DND-41 (cell line): Measurements from ENCODE around the gene RPP25.

Source experiments
- ATAC-seq: fragments of 200-7000 bp; cut with Tn5 transposase; 3 replicates; pipeline ENCODE4 v1.9.1; 2021; ENCODE audit warnings: low read depth; ENCODE audit not compliant: insufficient read depth
- DNase-seq: peaks from one replicate; pipeline ENCODE4 v3.0.0-alpha.2; 2020
- H2AFZ ChIP-seq: 2 replicates; pipeline ENCODE4 v1.6.0; 2012; ENCODE audit warnings: low read depth, low read length
- H3K27ac ChIP-seq: 2 replicates; pipeline ENCODE4 v1.5.1; 2012; ENCODE audit warnings: low read length, inconsistent platforms
- H3K27me3 ChIP-seq: fragments of 200-600 bp; sonication (generic); 2 replicates; pipeline ENCODE4 v1.6.0; 2012; ENCODE audit warnings: low read length, mild to moderate bottlenecking, inconsistent platforms; ENCODE audit not compliant: insufficient read depth, poor library complexity
- H3K36me3 ChIP-seq: 2 replicates; pipeline ENCODE4 v1.5.1; 2012; ENCODE audit warnings: low read length, inconsistent platforms; ENCODE audit not compliant: insufficient read depth
- H3K4me1 ChIP-seq: 2 replicates; pipeline ENCODE4 v1.5.1; 2012; ENCODE audit warnings: mild to moderate bottlenecking, low read length; ENCODE audit not compliant: insufficient read depth
- H3K4me2 ChIP-seq: 2 replicates; pipeline ENCODE4 v1.6.0; 2012; ENCODE audit warnings: mild to moderate bottlenecking, moderate library complexity, low read length, inconsistent platforms; ENCODE audit not compliant: insufficient read depth
- H3K4me3 ChIP-seq, 2 experiments: fragments of 200-600 bp in 1 of 2; shearing (Covaris generic) in 1 of 2; 2 replicates each; pipeline ENCODE4 v1.5.1; 2012 to 2016; ENCODE audit warnings: inconsistent platforms in 2 of 2, low read length in 2 of 2, mild to moderate bottlenecking in 2 of 2, low read depth in 1 of 2, moderate library complexity in 1 of 2
- H3K79me2 ChIP-seq: 2 replicates; pipeline ENCODE4 v1.6.0; 2012; ENCODE audit warnings: low read length, inconsistent platforms; ENCODE audit not compliant: insufficient read depth
- H3K9ac ChIP-seq: 2 replicates; pipeline ENCODE4 v1.6.0; 2012; ENCODE audit warnings: low read depth, mild to moderate bottlenecking, inconsistent platforms, low read length, moderate library complexity
- H3K9me3 ChIP-seq: 2 replicates; pipeline ENCODE4 v1.5.1; 2012; ENCODE audit warnings: low read length, moderate library complexity, mild to moderate bottlenecking, inconsistent platforms; ENCODE audit not compliant: insufficient read depth, severe bottlenecking
- H4K20me1 ChIP-seq: 2 replicates; pipeline ENCODE4 v1.6.0; 2012; ENCODE audit warnings: low read length; ENCODE audit not compliant: insufficient read depth
- CTCF ChIP-seq: IDR thresholded peaks from 2 replicates; pipeline ENCODE4 v1.5.1; 2012; ENCODE audit warnings: borderline replicate concordance, low read length, moderate library complexity, mild to moderate bottlenecking; ENCODE audit not compliant: poor library complexity, severe bottlenecking; ENCODE audit errors: extremely low read depth
- EZH2 ChIP-seq: IDR thresholded peaks from 3 replicates; pipeline ENCODE4 v1.6.1; 2012; ENCODE audit warnings: borderline replicate concordance, low read depth, mild to moderate bottlenecking, moderate library complexity, low read length, inconsistent platforms; ENCODE audit not compliant: severe bottlenecking

The RPP25 gene, protein sequence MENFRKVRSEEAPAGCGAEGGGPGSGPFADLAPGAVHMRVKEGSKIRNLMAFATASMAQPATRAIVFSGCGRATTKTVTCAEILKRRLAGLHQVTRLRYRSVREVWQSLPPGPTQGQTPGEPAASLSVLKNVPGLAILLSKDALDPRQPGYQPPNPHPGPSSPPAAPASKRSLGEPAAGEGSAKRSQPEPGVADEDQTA

GRCh38 chr15:74956648-74957475 lies at the start of gene RPP25:
RPP25 (minus strand) TSS chr15:74956772; CDS start chr15:74956583, 189 bp downstream.
- Histone ChIP-seq H3K79me2 (no peaks in the 10 kb centered on the region), H3K4me2 (no peak within 1 kb of the TSS), H2AFZ (no peak within 1 kb of the TSS), H3K9me3 (no peaks in the 10 kb centered on the region), H3K27ac (no peak within 1 kb of the TSS), H3K4me3 (no peak within 1 kb of the TSS), H3K36me3 (no peaks in the 10 kb centered on the region), H3K27me3 (no peaks in the 10 kb centered on the region), H4K20me1 (no peaks in the 10 kb centered on the region), H3K4me1 (no peaks in the 10 kb centered on the region), H3K9ac (no peak within 1 kb of the TSS)
- ATAC-seq: no peak
- TF ChIP-seq CTCF: no peak
- no peak for TF ChIP-seq EZH2
- DNase-seq: no peak

DNA sequence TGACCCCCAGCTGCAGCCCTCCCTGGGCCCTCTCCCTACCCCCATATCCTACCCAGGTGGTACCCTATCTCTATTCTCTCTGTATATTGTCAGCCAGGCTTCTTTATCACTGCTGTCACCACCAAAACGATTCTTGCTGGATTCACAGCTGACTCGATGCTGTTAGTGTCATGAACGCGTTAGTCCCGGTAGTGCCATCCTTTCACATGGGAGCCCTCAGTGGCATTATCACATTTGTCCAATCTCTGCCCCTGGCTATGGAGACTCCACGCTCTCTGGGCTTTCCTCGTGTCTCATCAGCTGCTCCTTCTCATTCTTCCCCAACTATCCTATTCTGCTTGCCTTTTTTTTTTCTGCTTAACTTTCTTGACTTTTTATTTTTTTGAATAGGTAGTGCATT lies 45.8 kb upstream of the RPP25 start:
- TF ChIP-seq CTCF (no peak), EZH2 (no peak)
- Histone ChIP-seq H3K4me2 (no peak overlapping the region), H2AFZ (no peak overlapping the region), H3K27me3 (no peaks in the 10 kb centered on the region), H3K27ac (no peak overlapping the region), H3K9ac (no peak overlapping the region), H3K9me3 (no peaks in the 10 kb centered on the region), H3K36me3 (no peaks in the 10 kb centered on the region), H3K79me2 (no peaks in the 10 kb centered on the region), H4K20me1 (no peaks in the 10 kb centered on the region), H3K4me3 (no peak overlapping the region), H3K4me1 (no peaks in the 10 kb centered on the region)
- DNase-seq: no peak
- no peak for ATAC-seq

- Histone ChIP-seq H4K20me1 (no peaks in the 10 kb centered on the region), H3K4me1 (peaks cover 2% of the 10 kb centered on the region; the same call in 1 of the 2 replicates), H3K9ac (no peak overlapping the region), H3K27ac (no peak overlapping the region), H3K4me3 (no peak overlapping the region), H3K79me2 (no peaks in the 10 kb centered on the region), H3K36me3 (no peaks in the 10 kb centered on the region), H3K4me2 (no peak overlapping the region), H3K27me3 (no peaks in the 10 kb centered on the region), H2AFZ (no peak overlapping the region), H3K9me3 (no peaks in the 10 kb centered on the region)
- ATAC-seq (no peak), DNase-seq (no peak)
- TF ChIP-seq EZH2 (no peak), CTCF (no peak)
These were observed 44.7 kb upstream of the RPP25 start for GRCh38 chr15:75001310-75001709.
